Endothelial cell of umbilical vein (primary cell): ENCODE measurements around the gene GRM2. TPM values are rescaled to one million over a fixed set of nuclear protein-coding genes. Genes with fewer than 3 reads are reported as not detected.

Source experiments
- BruUV-seq: library from RNA; stranded (reverse); fragments of 400-500 nt; replicated peaks from 2 replicates; lab custom pipeline; 2021; lab: Mats Ljungman, UMichigan
- CTCF ChIA-PET: fragments of 300-600, 350-600 bp; sonication (Branson Sonifier 250); formaldehyde crosslinking; loops from one replicate; lab custom pipeline; 2021; ENCODE audit warnings: antibody characterized with exemption, inconsistent platforms; lab: Charles Lee
- POLR2A ChIA-PET: fragments of 300-600, 350-600 bp; sonication (Branson Sonifier 250); formaldehyde crosslinking; loops from one replicate; lab custom pipeline; 2021; ENCODE audit warnings: antibody characterized with exemption, inconsistent platforms; lab: Charles Lee
- DNase-seq: peaks from one replicate; pipeline ENCODE4 v3.0.0-alpha.2; 2011; ENCODE audit warnings: low read depth, low spot score
- FAIRE-seq: peaks from 2 replicates; lab custom pipeline; 2011; peaks lifted over from hg19 to GRCh38; lab: Jason Lieb, UNC
- H2AFZ ChIP-seq: 2 replicates; pipeline ENCODE4 v1.6.0; 2012; ENCODE audit warnings: low read depth, low read length, control low read depth, inconsistent platforms
- H3K27ac ChIP-seq: 2 replicates; pipeline ENCODE4 v1.5.1; 2011; ENCODE audit warnings: low read depth, mild to moderate bottlenecking, control low read depth, low read length, moderate library complexity; ENCODE audit not compliant: insufficient read depth
- H3K27me3 ChIP-seq, 2 experiments: 2 replicates each; pipeline versions ENCODE4 v1.6.0 to v1.6.1; 2011; ENCODE audit warnings: low read length in 2 of 2, mixed read lengths in 1 of 2; ENCODE audit not compliant: control insufficient read depth in 2 of 2, insufficient read depth in 2 of 2
- H3K36me3 ChIP-seq, 2 experiments: 2 replicates in 1 of 2; 3 replicates in 1 of 2; pipeline ENCODE4 v1.5.1; 2011; ENCODE audit warnings: low read length in 2 of 2, mild to moderate bottlenecking in 1 of 2, moderate library complexity in 1 of 2; ENCODE audit not compliant: control insufficient read depth in 2 of 2, insufficient read depth in 2 of 2; ENCODE audit errors: extremely low read depth in 1 of 2
- H3K4me1 ChIP-seq: 3 replicates; pipeline ENCODE4 v1.5.1; 2011; ENCODE audit warnings: mild to moderate bottlenecking, low read length; ENCODE audit not compliant: control insufficient read depth, insufficient read depth; ENCODE audit errors: extremely low read depth
- H3K4me2 ChIP-seq: 2 replicates; pipeline ENCODE4 v1.6.1; 2011; ENCODE audit warnings: low read length, control low read depth, mixed read lengths; ENCODE audit not compliant: insufficient read depth
- H3K4me3 ChIP-seq, 3 experiments: fragments of 200-600 bp in 1 of 3; sonication (generic), shearing (Covaris generic) in 1 of 3; replicated peaks in 1 of 3; 2 replicates each; pipeline ENCODE4 v1.5.1; 2011 to 2016; ENCODE audit warnings: control low read depth in 3 of 3, low read length in 3 of 3, mild to moderate bottlenecking in 2 of 3, inconsistent platforms in 1 of 3, low read depth in 1 of 3, moderate library complexity in 1 of 3; ENCODE audit not compliant: insufficient read depth in 1 of 3
- H3K79me2 ChIP-seq: 2 replicates; pipeline ENCODE4 v1.6.0; 2012; ENCODE audit warnings: low read length, inconsistent platforms; ENCODE audit not compliant: control insufficient read depth, insufficient read depth
- H3K9ac ChIP-seq: replicated peaks from 2 replicates; pipeline ENCODE3; 2011; ENCODE audit warnings: low read length, control low read depth; ENCODE audit not compliant: insufficient read depth; ENCODE audit errors: extremely low read depth
- H3K9me1 ChIP-seq: replicated peaks from 3 replicates; pipeline ENCODE4 v1.6.0; 2011; ENCODE audit warnings: mild to moderate bottlenecking, low read length; ENCODE audit not compliant: control insufficient read depth, insufficient read depth; ENCODE audit errors: extremely low read depth
- H3K9me3 ChIP-seq: replicated peaks from 2 replicates; pipeline ENCODE4 v1.5.1; 2012; ENCODE audit warnings: low read length, inconsistent platforms; ENCODE audit not compliant: control insufficient read depth, insufficient read depth
- H4K20me1 ChIP-seq: replicated peaks from 2 replicates; pipeline ENCODE3; 2011; ENCODE audit warnings: mild to moderate bottlenecking, low read length; ENCODE audit not compliant: control insufficient read depth, insufficient read depth; ENCODE audit errors: extremely low read depth
- EZH2 ChIP-seq: IDR thresholded peaks from 2 replicates; pipeline ENCODE4 v1.6.1; 2012; ENCODE audit warnings: borderline replicate concordance, low read depth, mild to moderate bottlenecking, moderate library complexity, low read length, inconsistent platforms; ENCODE audit not compliant: severe bottlenecking
- FOS ChIP-seq: IDR thresholded peaks from 2 replicates; pipeline ENCODE4 v1.6.1; 2011; ENCODE audit warnings: mild to moderate bottlenecking, low read length, moderate library complexity, borderline replicate concordance; ENCODE audit not compliant: insufficient read depth
- GATA2 ChIP-seq: IDR thresholded peaks from 2 replicates; pipeline ENCODE4 v1.7.0; 2011; ENCODE audit warnings: low read depth, mild to moderate bottlenecking, moderate library complexity, mixed read lengths, low read length; ENCODE audit not compliant: insufficient read length, insufficient read depth
- JUN ChIP-seq: IDR thresholded peaks from 2 replicates; pipeline ENCODE4 v1.6.1; 2011; ENCODE audit warnings: borderline replicate concordance, low read depth; ENCODE audit not compliant: insufficient read length, insufficient read depth
- MAX ChIP-seq: IDR thresholded peaks from 2 replicates; pipeline ENCODE4 v1.6.1; 2011; ENCODE audit not compliant: insufficient read depth, insufficient read length
- MYC ChIP-seq: IDR thresholded peaks from one replicate; pipeline ENCODE4 v1.6.1; 2011; ENCODE audit warnings: mild to moderate bottlenecking, low read depth, low read length
- POLR2A ChIP-seq: IDR thresholded peaks from 2 replicates; pipeline ENCODE4 v1.6.1; 2012; ENCODE audit warnings: low read depth, mild to moderate bottlenecking, control low read depth, low read length
- POLR2AphosphoS5 ChIP-seq: IDR thresholded peaks from 2 replicates; pipeline ENCODE4 v1.6.1; 2012; ENCODE audit warnings: low read depth, mild to moderate bottlenecking, control low read depth, low read length, moderate library complexity; ENCODE audit not compliant: insufficient read depth
- dilution Hi-C: fragments of 300-500 bp; cut with MboI; formaldehyde crosslinking; loops from one replicate; pipeline ENCODE4 v1.15.0; 2019; ENCODE audit warnings: low sequenced_read_pairs; ENCODE audit not compliant: extremely low pct_ligation_motif_present
- intact Hi-C: fragments of 100-400 bp; cut with micrococcal nuclease; formaldehyde crosslinking; loops from one replicate; pipeline ENCODE4 v1.10.0; 2022
- polyA plus RNA-seq, 4 experiments: library from polyadenylated mRNA; depleted of rRNA in 3 of 4; stranded (reverse) in 3 of 4; unstranded in 1 of 4; fragments of >200 nt; gene quantifications; 2 replicates each; pipeline versions ENCODE4 v1.2.1 to v1.2.3, GENCODE V29; 2011 to 2012; ENCODE audit warnings: missing spikeins in 1 of 4
- total RNA-seq: library from RNA; stranded (reverse); gene quantifications from 2 replicates; pipeline ENCODE4 v1.2.3, GENCODE V29; 2021
- TF ChIP-seq, protein P1 (sequence below), 2 donors: IDR thresholded peaks; 1 replicate in 1 of 2; 2 replicates in 1 of 2; pipeline ENCODE4 v1.5.1; 2011; ENCODE audit warnings: low read length in 2 of 2, mild to moderate bottlenecking in 2 of 2, moderate library complexity in 2 of 2, control low read depth in 1 of 2, inconsistent platforms in 1 of 2, low read depth in 1 of 2; ENCODE audit not compliant: insufficient read depth in 1 of 2; ENCODE audit errors: extremely low read depth in 1 of 2

The GRM2 gene
- total and polyA plus RNA-seq, 2 donors (not counting 3 experiments of a cell fraction or from before 2014, with no cell fraction given): 0.10 to 0.51 TPM

DNA sequence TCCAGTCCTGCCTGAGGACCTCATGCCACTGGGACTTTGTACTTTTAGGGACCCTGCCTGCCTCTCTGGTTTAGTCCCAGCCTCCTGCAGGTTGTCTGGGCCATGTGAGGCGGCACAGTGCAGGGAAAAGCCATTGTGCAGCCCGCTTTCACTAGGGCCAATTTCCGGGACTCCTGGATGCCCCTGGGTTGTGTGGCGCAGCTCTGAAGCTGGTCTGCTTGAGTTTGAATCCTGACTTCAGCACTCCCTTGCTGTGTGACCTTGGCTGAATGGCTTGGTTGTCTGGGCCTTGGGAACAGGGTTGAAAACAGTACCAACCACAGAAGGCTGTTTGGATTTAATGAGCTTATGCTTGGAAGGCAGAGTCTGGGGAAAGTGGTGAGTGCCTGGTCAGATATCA is 27.6 kb upstream of the GRM2 start:
- Histone ChIP-seq H3K27me3 (no peaks in the 10 kb centered on the region), H3K9me3 (no peaks in the 10 kb centered on the region), H3K4me3 (no peak overlapping the region), H3K9ac (no peak overlapping the region), H2AFZ (no peak overlapping the region), H3K4me1 (peaks cover 15% of the 10 kb centered on the region), H4K20me1 (no peaks in the 10 kb centered on the region), H3K9me1 (no peaks in the 10 kb centered on the region), H3K36me3 (peaks cover 0 to 3% of the 10 kb centered on the region in 2 experiments), H3K27ac (no peak overlapping the region), H3K79me2 (no peaks in the 10 kb centered on the region), H3K4me2 (no peak overlapping the region)
- no peak for DNase-seq
- CTCF ChIA-PET: interaction anchor here (1.3 to 5.3 kb wide), 3 partner anchors 8 to 177 kb away, joined by 3 to 213 read pairs (median 135); partner anchors contain the start of genes DCAF1 and TEX264
- dilution Hi-C loops (no loop called here), intact Hi-C loops (loop anchor here (10.0 kb wide), 1 partner anchor 1065 kb away; the partner anchor contains the start of genes CISH and MAPKAPK3)
- TF ChIP-seq GATA2 (no peak), MYC (no peak), POLR2A (no peak), FOS (no peak), JUN (no peak), POLR2AphosphoS5 (no peak), EZH2 (no peak), MAX (no peak)
- TF ChIP-seq, protein P1, sequence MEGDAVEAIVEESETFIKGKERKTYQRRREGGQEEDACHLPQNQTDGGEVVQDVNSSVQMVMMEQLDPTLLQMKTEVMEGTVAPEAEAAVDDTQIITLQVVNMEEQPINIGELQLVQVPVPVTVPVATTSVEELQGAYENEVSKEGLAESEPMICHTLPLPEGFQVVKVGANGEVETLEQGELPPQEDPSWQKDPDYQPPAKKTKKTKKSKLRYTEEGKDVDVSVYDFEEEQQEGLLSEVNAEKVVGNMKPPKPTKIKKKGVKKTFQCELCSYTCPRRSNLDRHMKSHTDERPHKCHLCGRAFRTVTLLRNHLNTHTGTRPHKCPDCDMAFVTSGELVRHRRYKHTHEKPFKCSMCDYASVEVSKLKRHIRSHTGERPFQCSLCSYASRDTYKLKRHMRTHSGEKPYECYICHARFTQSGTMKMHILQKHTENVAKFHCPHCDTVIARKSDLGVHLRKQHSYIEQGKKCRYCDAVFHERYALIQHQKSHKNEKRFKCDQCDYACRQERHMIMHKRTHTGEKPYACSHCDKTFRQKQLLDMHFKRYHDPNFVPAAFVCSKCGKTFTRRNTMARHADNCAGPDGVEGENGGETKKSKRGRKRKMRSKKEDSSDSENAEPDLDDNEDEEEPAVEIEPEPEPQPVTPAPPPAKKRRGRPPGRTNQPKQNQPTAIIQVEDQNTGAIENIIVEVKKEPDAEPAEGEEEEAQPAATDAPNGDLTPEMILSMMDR (IDR thresholded peaks at IDR 0.05; ENCODE audit: extremely low read depth in 1 of 2, insufficient read depth in 1 of 2, low read depth in 1 of 2, low read length in 2 of 2): no peak
- POLR2A ChIA-PET: no interaction called here
- FAIRE-seq: no peak
- BruUV-seq: no TSS peak
